ENCODE results near the gene GCC2.

GRCh38 chr2:108412995-108413710 is 35.9 kb upstream of the GCC2 start:
- TF ChIP-seq POLR2AphosphoS5 (IDR thresholded peaks at IDR 0.05) (no peak), CTCF (IDR thresholded peaks at IDR 0.05; ENCODE audit: poor library complexity, severe bottlenecking) (no peak), EZH2 (IDR thresholded peaks at IDR 0.05; ENCODE audit: borderline replicate concordance, insufficient read depth, low read length, poor library complexity, severe bottlenecking) (no peak), EP300 (conservative IDR thresholded peaks at IDR 0.05; ENCODE audit: poor library complexity, severe bottlenecking) (no peak), TAF1 (IDR thresholded peaks at IDR 0.05; ENCODE audit: low read depth) (no peak), RAD21 (conservative IDR thresholded peaks at IDR 0.05) (no peak)

All from neural cell (in vitro differentiated cells).